Stimulated activated memory B cell treated with anti-CD40 and anti-IgM and Interleukin-4, amounts not matched to agents 10 μg/mL and 1 μg/mL and 100 μg/mL, for 72 hours (primary cell): ENCODE measurements around the gene MCF2L.

Experiments used
- ATAC-seq: fragments of 150-1000 bp; cut with Tn5 transposase; 2 replicates; pipeline ENCODE4 v1.10.0; 2021
- H3K27ac Mint-ChIP-seq: one replicate; pipeline ENCODE4 v1.8.0; 2022; ENCODE audit warnings: mild to moderate bottlenecking, mixed read lengths
- H3K27me3 Mint-ChIP-seq: one replicate; pipeline ENCODE4 v1.8.0; 2022; ENCODE audit warnings: mixed read lengths
- H3K36me3 Mint-ChIP-seq: one replicate; pipeline ENCODE4 v1.8.0; 2022; ENCODE audit warnings: mixed read lengths
- H3K4me1 Mint-ChIP-seq: one replicate; pipeline ENCODE4 v1.8.0; 2022; ENCODE audit warnings: mixed read lengths
- H3K4me3 Mint-ChIP-seq: one replicate; pipeline ENCODE4 v1.8.0; 2022; ENCODE audit warnings: mild to moderate bottlenecking, moderate library complexity, mixed read lengths
- H3K9me3 Mint-ChIP-seq: one replicate; pipeline ENCODE4 v1.8.0; 2022; ENCODE audit warnings: mixed read lengths

Gene MCF2L

GRCh38 chr13:113064534-113065405, 95.8 kb downstream of the MCF2L start:
- no peak overlapping the region for H3K27ac Mint-ChIP-seq
- no peaks in the 10 kb centered on the region for H3K36me3 Mint-ChIP-seq
- H3K9me3 Mint-ChIP-seq, result no peaks in the 10 kb centered on the region
- H3K4me1 Mint-ChIP-seq, result no peaks in the 10 kb centered on the region
- no peaks in the 10 kb centered on the region for H3K27me3 Mint-ChIP-seq
- no peak overlapping the region for H3K4me3 Mint-ChIP-seq
- ATAC-seq, result no peak

- Mint-ChIP-seq H3K4me3 (no peak overlapping the region), H3K36me3 (no peaks in the 10 kb centered on the region), H3K4me1 (no peaks in the 10 kb centered on the region), H3K9me3 (no peaks in the 10 kb centered on the region), H3K27me3 (no peaks in the 10 kb centered on the region), H3K27ac (no peak overlapping the region)
- ATAC-seq, result peak; percentile 13
Measured at GRCh38 chr13:113065406-113066141, 96.6 kb downstream of the MCF2L start.

DNA sequence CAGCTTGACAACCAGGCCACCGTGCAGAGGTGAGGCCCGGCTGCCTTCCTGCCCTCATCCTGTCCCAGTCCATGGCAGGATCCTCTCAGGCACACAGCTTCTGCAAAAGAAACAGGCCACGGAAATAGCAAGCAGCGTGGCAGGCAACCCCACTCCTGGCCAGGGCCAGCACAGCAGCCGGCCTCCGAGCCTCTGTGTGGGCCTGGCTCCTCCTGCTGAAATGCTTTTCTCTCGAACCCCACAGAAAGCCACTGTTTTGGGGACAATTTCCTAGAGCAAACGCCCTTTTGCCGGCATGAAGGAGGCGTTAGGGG, 97.1 kb downstream of the MCF2L start:
- no peaks in the 10 kb centered on the region for H3K36me3 Mint-ChIP-seq
- H3K4me3 Mint-ChIP-seq, result no peak overlapping the region
- no peaks in the 10 kb centered on the region for H3K4me1 Mint-ChIP-seq
- H3K27me3 Mint-ChIP-seq, result no peaks in the 10 kb centered on the region
- H3K9me3 Mint-ChIP-seq, result no peaks in the 10 kb centered on the region
- ATAC-seq, result no peak
- H3K27ac Mint-ChIP-seq, result no peak overlapping the region

GRCh38 chr13:113066746-113067145, 97.7 kb downstream of the MCF2L start:
- Mint-ChIP-seq H3K27ac (no peak overlapping the region), H3K4me1 (no peaks in the 10 kb centered on the region), H3K9me3 (peaks cover 3% of the 10 kb centered on the region), H3K36me3 (peaks cover 5% of the 10 kb centered on the region), H3K27me3 (no peaks in the 10 kb centered on the region), H3K4me3 (no peak overlapping the region)
- no peak for ATAC-seq

GRCh38 chr13:113069861-113070805, 101.1 kb downstream of the MCF2L start:
- no peaks in the 10 kb centered on the region for H3K4me1 Mint-ChIP-seq
- H3K27ac Mint-ChIP-seq, result no peak overlapping the region
- H3K4me3 Mint-ChIP-seq, result no peak overlapping the region
- H3K36me3 Mint-ChIP-seq, result peaks cover 14% of the 10 kb centered on the region
- no peak for ATAC-seq
- no peaks in the 10 kb centered on the region for H3K27me3 Mint-ChIP-seq
- peaks cover 9% of the 10 kb centered on the region for H3K9me3 Mint-ChIP-seq

DNA sequence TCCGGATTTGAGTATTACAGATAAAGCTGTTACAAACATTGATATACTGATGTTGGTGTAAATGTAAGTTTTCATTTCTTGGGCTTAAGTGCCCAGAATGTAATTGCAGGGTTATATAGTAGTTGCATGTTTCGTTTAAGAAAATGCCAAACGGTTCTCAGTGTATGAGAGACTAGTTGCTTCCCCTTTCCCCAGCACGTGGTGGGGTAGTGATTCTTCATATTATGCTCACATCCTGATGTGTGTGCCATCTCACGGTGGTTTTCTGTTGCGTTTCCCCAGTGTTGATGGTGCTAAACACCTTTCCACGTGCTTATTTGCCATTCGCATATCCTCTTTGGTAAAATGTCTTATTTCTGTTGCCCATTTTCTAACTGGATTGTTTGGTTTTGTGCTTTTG, 101.8 kb downstream of the MCF2L start:
- H3K36me3 Mint-ChIP-seq, result peaks cover 16% of the 10 kb centered on the region
- H3K4me3 Mint-ChIP-seq, result no peak overlapping the region
- peaks cover 9% of the 10 kb centered on the region for H3K9me3 Mint-ChIP-seq
- no peak for ATAC-seq
- no peaks in the 10 kb centered on the region for H3K27me3 Mint-ChIP-seq
- H3K4me1 Mint-ChIP-seq, result no peaks in the 10 kb centered on the region
- H3K27ac Mint-ChIP-seq, result no peak overlapping the region

DNA sequence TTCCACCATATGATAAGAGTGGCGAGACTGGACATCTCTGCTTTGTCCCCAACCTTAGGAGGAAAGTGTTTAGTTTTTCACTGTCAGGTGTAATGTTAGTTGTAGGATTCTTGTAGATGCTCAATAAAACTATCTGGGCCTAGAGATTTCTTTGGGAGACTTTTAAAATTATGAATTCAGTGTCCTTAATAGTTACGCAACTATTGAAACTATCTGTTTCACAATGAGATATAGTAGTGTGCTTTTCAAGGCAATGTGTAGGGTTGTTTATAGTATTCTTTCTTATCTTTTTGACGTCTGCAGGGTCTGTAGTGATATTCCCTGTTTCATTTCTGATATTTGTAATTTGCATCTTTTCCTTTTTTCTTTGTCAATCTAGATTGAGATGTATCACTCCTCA, 103.4 kb downstream of the MCF2L start:
- Mint-ChIP-seq H3K4me1 (no peaks in the 10 kb centered on the region), H3K27ac (no peak overlapping the region), H3K27me3 (no peaks in the 10 kb centered on the region), H3K9me3 (peaks cover 9% of the 10 kb centered on the region), H3K36me3 (peaks cover 20% of the 10 kb centered on the region), H3K4me3 (no peak overlapping the region)
- ATAC-seq, result no peak

- Mint-ChIP-seq H3K4me1 (no peaks in the 10 kb centered on the region), H3K27me3 (no peaks in the 10 kb centered on the region), H3K9me3 (peaks cover 9% of the 10 kb centered on the region), H3K4me3 (no peak overlapping the region), H3K36me3 (peaks cover 30% of the 10 kb centered on the region), H3K27ac (no peak overlapping the region)
- no peak for ATAC-seq
Measured at GRCh38 chr13:113073942-113074341, 104.9 kb downstream of the MCF2L start.

GRCh38 chr13:113074401-113074800, 105.4 kb downstream of the MCF2L start:
- H3K36me3 Mint-ChIP-seq, result peaks cover 30% of the 10 kb centered on the region
- ATAC-seq, result no peak
- H3K27ac Mint-ChIP-seq, result no peak overlapping the region

DNA sequence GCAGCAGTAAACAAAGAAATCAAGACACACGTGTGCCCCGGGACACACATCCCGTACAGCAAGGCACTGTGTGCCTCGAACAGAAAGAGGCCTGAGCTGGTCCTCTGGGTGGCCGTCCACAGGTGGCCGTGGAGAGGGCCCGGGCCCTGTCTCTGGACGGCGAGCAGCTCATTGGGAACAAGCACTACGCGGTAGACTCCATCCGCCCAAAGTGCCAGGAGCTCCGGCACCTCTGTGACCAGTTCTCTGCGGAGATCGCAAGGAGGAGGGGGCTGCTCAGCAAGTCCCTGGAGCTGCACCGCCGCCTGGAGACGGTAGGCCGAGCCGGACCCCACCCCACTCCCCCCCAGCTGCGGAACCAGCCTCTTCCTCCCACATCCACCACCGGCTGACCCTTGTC, 105.9 kb downstream of the MCF2L start:
- no peak for ATAC-seq
- Mint-ChIP-seq H3K36me3 (peaks cover 30% of the 10 kb centered on the region), H3K4me1 (no peaks in the 10 kb centered on the region), H3K9me3 (peaks cover 9% of the 10 kb centered on the region), H3K4me3 (no peak overlapping the region), H3K27ac (no peak overlapping the region), H3K27me3 (no peaks in the 10 kb centered on the region)

More at GRCh38 chr13:113074401-113074800, 105.4 kb downstream of the MCF2L start:
- H3K4me3 Mint-ChIP-seq, result no peak overlapping the region
- no peaks in the 10 kb centered on the region for H3K4me1 Mint-ChIP-seq
- no peaks in the 10 kb centered on the region for H3K27me3 Mint-ChIP-seq
- H3K9me3 Mint-ChIP-seq, result peaks cover 9% of the 10 kb centered on the region

- Mint-ChIP-seq H3K27ac (no peak overlapping the region), H3K4me1 (no peaks in the 10 kb centered on the region), H3K27me3 (no peaks in the 10 kb centered on the region), H3K4me3 (no peak overlapping the region), H3K36me3 (peaks cover 30% of the 10 kb centered on the region), H3K9me3 (peaks cover 9% of the 10 kb centered on the region)
- peak; percentile 21 for ATAC-seq
Measured at GRCh38 chr13:113075711-113076110, 106.7 kb downstream of the MCF2L start.

DNA sequence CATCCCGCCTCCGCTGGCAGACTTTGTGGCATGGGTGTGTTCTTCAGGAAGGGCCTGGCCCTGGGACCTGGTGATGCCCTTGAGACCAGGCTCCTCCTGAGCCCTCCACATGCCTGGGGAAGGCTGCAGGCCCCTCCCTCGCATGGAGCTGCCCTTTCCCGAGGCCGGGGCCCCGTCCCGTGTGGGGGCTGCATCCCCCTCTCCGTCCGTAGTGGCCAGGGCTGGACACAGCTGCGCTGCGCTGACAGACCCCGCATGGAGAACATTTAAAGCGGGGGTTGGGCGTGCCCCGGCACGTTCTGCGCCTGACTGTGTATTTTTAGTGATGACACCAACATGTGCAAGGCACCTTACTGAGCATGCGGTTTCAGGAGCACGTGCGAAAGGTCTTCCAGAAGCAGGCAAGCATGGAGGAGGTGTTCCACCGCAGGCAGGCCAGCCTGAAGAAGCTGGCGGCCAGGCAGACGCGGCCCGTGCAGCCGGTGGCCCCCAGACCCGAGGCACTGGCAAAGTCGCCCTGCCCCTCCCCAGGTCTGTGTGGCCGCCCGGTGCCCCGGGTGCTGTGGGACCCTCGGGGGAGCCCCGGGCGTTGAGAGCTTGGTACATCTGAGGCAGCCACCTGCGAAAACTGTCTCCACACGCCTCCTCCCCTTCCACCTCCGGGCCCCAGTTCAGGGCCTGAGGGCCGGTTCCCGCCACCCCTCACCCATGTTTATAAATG, 107.8 kb downstream of the MCF2L start:
- Mint-ChIP-seq H3K9me3 (peaks cover 6% of the 10 kb centered on the region), H3K4me1 (no peaks in the 10 kb centered on the region), H3K27ac (no peak overlapping the region), H3K36me3 (peaks cover 24% of the 10 kb centered on the region), H3K4me3 (no peak overlapping the region), H3K27me3 (no peaks in the 10 kb centered on the region)
- no peak for ATAC-seq

DNA sequence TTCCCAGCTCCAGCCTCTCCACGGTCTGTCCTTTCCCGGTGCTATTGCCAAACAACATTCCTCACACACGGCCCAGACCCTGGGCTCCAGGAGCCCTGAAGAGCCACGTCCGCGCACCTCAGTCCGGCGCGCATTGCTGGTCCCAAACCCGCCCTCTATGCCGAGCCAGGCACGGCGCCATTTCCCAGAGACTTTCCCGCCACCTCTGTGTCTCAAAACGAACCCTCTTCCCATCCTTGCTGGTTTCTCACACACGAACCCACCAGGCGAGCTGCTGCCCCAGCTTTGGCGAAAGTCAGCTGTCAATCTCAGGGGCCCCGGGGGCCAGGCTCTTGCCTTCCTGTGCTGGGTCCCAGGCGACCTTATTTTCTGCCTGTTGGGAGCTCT, 108.5 kb downstream of the MCF2L start:
- no peak for ATAC-seq
- Mint-ChIP-seq H3K9me3 (peaks cover 5% of the 10 kb centered on the region), H3K27me3 (no peaks in the 10 kb centered on the region), H3K36me3 (peaks cover 23% of the 10 kb centered on the region), H3K4me1 (no peaks in the 10 kb centered on the region), H3K4me3 (no peak overlapping the region), H3K27ac (no peak overlapping the region)

GRCh38 chr13:113077953-113078901, 109.2 kb downstream of the MCF2L start:
- H3K4me3 Mint-ChIP-seq, result no peak overlapping the region
- H3K4me1 Mint-ChIP-seq, result no peaks in the 10 kb centered on the region
- H3K9me3 Mint-ChIP-seq, result no peaks in the 10 kb centered on the region
- H3K36me3 Mint-ChIP-seq, result peaks cover 16% of the 10 kb centered on the region
- H3K27me3 Mint-ChIP-seq, result no peaks in the 10 kb centered on the region
- no peak overlapping the region for H3K27ac Mint-ChIP-seq
- ATAC-seq, result no peak
